HG02610 (cell line): ENCODE measurements around the gene AK2.
"Not testable (repeated sequence)": the region's sequence is repeated elsewhere in the genome, so short reads cannot be mapped to it uniquely, and the experiment has no call there.

Source experiments
- ATAC-seq: cut with Tn5 transposase; IDR thresholded peaks from one replicate; pipeline ENCODE4 v1.9.1; 2021; ENCODE audit warnings: mild to moderate bottlenecking, moderate library complexity; ENCODE audit not compliant: unreplicated experiment

The AK2 gene

GRCh38 chr1:33036526-33037503, at the start of gene AK2:
AK2 (minus strand) TSS chr1:33036883; CDS start chr1:33036828, 55 bp downstream.
- peak; percentile 98 for ATAC-seq

- ATAC-seq = no peak
Measured at GRCh38 chr1:33086384-33086850, 49.7 kb upstream of the AK2 start.

GRCh38 chr1:33085332-33085731, 48.6 kb upstream of the AK2 start:
- ATAC-seq = no peak

- ATAC-seq = no peak
Measured at GRCh38 chr1:33082575-33083108, 46.0 kb upstream of the AK2 start.

GRCh38 chr1:33081554-33082305, 45.0 kb upstream of the AK2 start:
- no peak for ATAC-seq

- peak; percentile 97 for ATAC-seq
Measured at GRCh38 chr1:33080885-33081553, 44.3 kb upstream of the AK2 start, which contains the start of gene AZIN2. AZIN2 (plus strand) TSS chr1:33081153; CDS start chr1:33082250, 1,097 bp downstream.

- no peak for ATAC-seq
Measured at GRCh38 chr1:33080373-33080772, 43.7 kb upstream of the AK2 start.

- no peak for ATAC-seq
Measured at GRCh38 chr1:33078030-33078591, 41.4 kb upstream of the AK2 start.

- no peak for ATAC-seq
Measured at GRCh38 chr1:33074193-33074945, 37.7 kb upstream of the AK2 start.

- ATAC-seq = no peak
Measured at GRCh38 chr1:33072707-33073106, 36.0 kb upstream of the AK2 start.

GRCh38 chr1:33070628-33071027, 33.9 kb upstream of the AK2 start:
- no peak for ATAC-seq

- not testable (repeated sequence) for ATAC-seq
Measured at GRCh38 chr1:33068108-33068507, 31.4 kb upstream of the AK2 start.

GRCh38 chr1:33066477-33066876, 29.8 kb upstream of the AK2 start:
- not testable (repeated sequence) for ATAC-seq

- ATAC-seq = no peak
Measured at GRCh38 chr1:33065301-33065700, 28.6 kb upstream of the AK2 start.

GRCh38 chr1:33064284-33064683, 27.6 kb upstream of the AK2 start:
- ATAC-seq = not testable (repeated sequence)

GRCh38 chr1:33061834-33062233, 25.2 kb upstream of the AK2 start:
- ATAC-seq = no peak

GRCh38 chr1:33060579-33061083, 23.9 kb upstream of the AK2 start:
- ATAC-seq = no peak

GRCh38 chr1:33057095-33057494, 20.4 kb upstream of the AK2 start:
- no peak for ATAC-seq

- no peak for ATAC-seq
Measured at GRCh38 chr1:33056426-33056825, 19.7 kb upstream of the AK2 start.
